ENCODE results near the gene LTBP1.
"Not testable (repeated sequence)": the region's sequence is repeated elsewhere in the genome, so short reads cannot be mapped to it uniquely, and the experiment has no call there.

The LTBP1 gene

DNA sequence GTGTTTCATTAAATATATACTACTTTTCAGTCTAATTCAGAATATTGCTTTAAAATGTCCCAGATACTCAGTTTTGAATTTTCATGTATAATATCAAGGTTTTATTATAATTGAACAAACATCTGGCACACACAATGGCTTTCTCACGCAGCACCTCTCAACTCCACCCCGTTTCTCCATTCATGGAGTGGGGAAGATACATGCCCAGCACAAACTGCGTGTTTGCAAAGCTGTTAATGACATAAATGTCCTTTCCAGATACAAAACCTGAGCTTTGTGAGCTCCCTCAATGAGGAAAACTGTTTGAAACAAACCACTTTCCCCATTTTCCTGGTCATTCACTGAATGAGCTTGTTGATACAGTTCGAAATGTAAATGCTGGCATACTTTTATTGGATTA lies 379.3 kb downstream of the LTBP1 start:
- DNase-seq: no peak

DNA sequence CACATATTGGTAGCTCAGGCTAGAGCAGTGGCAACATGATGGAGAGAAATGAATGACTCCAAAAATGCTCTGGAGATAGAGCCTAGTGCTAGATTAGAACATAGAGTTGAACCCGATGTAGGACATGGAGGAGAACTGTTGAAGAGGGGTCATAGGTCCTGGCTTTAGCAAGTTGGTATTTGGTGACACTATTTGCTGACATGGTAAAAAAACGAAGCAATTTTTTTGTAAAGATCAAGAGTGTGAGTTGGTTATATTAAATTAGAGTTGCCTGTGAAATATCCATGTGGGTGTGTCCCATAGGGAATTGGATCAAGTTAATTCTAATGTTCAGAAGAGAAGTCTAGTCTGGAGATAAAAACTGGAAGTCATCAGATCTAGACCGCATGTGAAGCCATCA lies 386.7 kb downstream of the LTBP1 start:
- DNase-seq: no peak

DNA sequence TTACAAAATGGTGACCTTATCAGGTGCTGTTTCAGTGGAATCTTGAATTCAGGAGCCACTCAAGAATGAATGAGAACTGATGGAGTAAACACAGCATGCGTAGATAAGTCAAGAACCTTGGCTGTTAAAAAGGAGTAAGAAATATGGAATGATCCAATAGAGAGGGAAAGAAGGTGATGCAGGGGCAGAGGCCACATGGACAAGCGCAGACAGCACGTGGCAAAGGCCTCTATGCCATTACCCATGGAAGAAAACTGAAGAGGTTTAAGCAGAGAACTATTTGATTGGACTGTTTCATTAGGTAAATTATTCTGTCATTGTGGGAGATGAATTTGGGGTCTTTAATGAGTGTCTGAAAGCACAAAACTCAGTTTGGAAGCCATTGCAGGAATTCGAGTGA lies 387.3 kb downstream of the LTBP1 start:
- DNase-seq: no peak

DNA sequence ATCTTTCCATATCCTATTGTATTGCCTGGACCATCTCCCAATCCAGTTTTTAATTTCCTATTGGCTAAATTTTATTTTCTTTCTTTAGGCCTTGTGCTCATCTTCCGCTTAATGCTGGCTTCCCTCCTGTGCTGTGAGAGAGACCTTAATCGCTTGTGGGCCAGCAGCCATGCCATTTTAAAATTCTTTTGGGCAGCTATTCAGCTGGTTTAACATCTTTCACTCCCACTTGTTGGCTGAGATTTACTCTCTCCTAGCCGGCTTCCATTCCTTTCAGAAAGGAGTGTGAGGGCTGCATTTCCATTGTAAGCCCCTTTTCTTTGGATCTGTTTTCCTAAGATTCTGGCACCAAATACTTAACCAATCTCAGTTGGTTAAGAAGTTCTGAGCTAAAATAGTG lies 388.8 kb downstream of the LTBP1 start:
- no peak for DNase-seq

DNA sequence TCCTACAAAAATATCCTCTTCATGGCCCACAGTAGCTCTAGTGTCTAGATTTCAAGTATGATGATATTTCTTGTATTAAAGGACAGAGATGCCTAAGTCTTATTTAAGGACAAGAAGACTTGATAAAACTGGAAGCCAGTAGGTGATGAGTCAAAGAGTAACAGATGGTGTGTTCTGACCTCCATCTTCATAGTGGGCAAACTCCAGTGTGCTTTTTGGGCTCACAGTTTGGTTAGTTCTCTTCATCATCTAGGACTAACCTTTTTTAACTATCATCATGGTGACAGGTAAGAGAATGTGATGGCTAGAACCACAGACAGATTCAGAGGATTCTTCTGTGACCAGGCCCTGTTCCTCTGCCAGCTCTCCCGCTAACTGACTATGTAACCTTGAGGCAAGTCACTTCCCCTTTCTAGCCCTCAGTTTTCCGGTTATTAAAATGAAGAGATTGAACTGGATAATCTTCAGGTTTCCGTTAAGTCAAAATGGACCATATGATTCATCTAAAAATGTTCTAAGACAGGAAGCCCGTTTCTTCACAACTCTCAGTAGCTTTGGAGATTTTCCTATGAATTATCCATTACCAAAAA lies 389.4 kb downstream of the LTBP1 start:
- DNase-seq: no peak

DNA sequence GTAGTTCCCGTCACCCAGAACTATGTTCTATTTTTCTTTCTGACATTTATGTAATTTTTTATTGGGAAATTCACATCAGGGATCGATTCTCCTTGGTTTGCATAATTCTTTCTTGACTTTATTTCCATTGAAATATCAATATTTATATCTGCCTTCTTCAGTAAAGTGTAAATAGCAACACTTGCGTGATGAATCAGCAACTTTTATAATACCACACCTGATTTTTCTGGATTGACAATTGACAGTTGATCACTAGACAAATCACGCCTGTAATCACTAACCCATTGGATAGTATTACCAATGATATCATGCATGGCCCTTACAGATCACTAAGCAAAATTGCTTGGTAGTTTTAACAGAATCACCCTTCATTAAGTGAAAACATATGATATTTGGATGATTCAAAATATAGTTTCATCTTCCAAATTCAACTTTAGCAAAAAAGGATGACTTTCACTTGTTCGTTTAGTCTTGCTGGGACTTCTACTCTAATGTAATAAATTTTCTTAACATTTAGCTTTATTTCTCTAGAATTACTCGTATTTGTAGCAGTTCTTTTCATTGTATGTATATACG lies 390.7 kb downstream of the LTBP1 start:
- no peak for DNase-seq

DNA sequence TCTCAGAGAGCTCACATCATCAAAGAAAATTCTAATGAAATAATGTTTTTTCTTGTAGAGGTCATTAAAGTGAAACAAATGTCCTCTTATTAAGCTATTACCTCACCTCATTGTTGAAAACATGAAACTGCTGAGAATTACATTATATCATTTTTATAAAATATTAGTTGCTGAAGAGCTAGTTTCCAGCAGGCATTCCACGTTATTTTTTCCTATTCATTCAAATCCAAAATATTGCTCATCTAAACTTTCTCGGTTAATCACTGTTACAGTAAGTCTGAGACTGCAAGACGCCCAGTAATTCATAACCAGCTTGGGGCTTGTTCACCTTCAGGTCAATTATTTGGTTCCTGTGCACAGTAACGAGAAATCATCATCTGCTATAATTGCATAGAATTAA lies 391.2 kb downstream of the LTBP1 start:
- DNase-seq: no peak

DNA sequence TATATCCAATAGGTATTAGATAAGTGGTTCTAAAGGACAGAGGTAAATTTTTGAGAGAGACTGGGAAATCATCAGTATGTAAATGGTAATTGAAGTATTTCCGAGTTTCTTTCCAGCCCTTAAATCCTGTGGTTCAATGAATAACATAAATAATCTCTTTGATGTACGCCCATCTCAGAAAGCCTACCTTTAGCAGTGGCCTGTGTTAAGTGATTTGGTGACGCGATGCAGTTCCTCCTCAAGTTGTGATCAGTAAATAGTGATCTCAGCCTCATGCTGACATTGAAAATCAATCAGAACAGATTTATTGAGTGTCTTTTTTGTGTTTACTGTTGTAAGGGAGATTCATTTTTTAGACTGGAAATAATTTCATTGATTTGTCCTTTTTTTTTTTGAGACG lies 392.5 kb downstream of the LTBP1 start:
- DNase-seq: no peak

DNA sequence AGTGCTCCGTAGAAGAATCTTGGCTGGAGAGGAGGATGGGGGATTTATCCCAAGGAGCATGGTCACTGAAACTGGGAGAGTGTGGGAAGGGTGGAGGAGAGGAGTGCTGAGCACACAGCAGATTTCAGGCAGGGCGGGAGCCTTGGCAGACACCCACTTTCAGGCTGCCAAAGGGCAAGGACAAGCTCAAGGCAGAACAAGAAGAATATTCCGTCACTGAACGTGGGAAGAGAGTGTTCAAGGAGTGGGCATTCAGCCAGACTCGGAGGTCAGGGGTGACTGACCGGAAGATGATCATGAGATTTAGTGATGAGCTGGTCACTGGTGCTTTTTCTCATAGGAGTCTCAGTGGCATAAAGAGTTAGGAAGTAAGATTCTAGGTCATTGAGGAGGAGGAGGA lies 393.5 kb downstream of the LTBP1 start:
- DNase-seq: no peak

DNA sequence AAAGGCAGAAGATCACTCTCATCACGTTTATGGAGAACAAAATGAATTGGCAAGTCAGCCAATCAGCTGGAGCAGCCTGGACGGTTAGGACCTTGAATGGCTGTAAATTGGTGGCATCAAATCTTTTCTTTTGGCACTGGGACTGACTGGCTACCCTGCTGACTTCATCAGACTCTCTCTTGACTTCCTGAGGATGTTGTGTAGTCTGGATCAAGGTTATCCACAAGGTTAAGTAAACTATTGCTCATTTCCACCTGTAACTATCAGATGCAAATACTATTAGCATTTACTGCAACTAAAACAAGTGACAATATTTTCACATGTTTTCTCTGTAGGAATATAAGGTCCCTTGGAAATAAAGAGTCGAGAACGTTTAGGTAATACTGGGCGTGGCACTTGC lies 395.4 kb downstream of the LTBP1 start:
- DNase-seq: no peak

DNA sequence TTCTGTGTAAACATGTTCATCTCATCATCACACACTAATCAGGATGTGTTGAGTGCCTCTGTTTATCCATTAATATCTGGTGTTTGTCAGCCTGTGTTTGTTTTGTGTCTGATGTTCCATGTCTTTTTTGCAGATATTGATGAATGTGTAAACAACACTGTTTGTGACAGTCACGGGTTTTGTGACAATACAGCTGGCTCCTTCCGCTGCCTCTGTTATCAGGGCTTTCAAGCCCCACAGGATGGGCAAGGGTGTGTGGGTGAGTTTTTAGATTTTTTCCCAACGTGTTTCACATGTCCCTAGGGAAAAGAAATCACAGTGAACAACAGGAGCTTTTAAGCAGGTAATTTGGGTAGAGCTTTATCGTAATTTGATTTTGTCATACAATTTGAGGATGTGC lies 396.0 kb downstream of the LTBP1 start:
- no peak for DNase-seq

DNA sequence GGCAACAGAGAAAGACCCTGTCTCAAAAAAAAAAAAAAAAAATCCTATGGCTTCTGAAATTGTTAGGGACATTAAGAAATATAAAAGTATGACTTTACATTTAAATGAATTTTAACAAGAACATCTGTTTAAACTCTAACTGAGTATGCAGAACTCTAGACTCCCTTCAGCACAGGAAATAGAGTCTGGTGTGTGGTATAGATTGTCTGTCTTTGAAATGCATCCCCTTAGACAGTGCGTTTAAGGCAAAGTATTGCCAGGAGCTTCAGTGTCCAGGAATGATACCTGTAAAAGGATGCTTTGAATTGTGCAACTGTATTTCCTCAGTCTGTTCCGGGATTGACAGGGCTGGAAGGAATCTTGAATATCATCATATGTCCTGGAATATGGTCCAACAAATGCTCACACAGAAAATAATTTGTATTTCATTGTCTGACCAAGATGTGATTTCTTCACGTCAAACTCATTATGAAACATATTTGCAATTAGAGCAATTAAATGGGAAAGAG lies 396.7 kb downstream of the LTBP1 start:
- DNase-seq: no peak

DNA sequence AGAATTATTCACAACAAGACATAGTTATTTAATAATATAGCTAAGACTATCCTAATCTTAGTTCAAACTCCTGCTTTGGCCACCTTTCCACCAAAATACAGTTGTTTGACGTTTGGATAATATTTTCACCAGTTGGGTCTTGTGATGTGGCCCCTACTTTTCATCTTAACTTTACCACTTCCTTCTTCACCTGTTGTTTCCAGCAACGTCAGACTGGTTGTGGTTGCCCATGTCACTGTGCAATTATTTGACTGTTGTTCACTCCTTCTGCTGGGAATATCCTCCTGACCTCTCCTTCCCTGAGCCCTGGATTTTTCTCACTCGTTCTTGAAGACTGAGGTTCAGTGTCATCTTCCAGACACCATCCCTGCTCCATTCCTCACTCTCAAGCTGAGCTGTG lies 397.5 kb downstream of the LTBP1 start:
- no peak for DNase-seq

DNA sequence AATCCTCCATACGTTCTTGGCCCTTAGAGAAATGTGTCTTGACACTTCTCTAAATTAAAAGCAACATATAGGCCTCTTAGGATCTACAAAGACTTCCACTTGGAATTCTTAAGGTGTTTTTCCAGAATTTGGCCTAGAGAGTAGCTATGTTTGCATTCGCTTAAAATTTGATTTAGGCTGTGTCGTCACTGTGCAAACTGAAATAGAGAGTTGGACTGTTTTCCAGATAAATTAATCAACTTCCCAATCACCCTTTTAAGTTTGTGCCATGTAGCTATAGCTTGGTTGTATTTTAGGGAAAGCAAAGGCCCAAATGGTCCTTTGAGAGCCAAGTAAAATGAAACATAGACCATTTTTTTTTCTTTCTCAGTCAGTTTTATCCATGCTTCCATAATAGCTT lies 401.1 kb downstream of the LTBP1 start:
- no peak for DNase-seq

DNA sequence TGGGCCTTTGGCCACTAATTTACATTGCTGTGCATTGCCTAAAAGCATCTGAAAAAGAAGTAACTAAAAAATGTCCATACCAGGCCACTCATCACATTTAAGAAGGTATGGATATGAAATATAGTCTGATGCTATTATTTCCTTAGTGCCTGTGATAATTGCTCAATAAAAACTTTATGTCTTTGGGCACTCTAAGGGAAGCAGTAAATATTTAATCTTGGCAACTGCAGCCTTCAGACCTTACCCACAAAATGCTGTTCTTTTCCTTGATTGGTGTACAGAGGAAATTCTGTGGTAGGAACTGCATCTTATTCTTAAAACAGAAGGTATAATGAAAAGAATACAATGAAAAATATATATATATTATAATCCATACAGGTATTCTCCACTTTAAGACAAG lies 403.9 kb downstream of the LTBP1 start:
- no peak for DNase-seq

DNA sequence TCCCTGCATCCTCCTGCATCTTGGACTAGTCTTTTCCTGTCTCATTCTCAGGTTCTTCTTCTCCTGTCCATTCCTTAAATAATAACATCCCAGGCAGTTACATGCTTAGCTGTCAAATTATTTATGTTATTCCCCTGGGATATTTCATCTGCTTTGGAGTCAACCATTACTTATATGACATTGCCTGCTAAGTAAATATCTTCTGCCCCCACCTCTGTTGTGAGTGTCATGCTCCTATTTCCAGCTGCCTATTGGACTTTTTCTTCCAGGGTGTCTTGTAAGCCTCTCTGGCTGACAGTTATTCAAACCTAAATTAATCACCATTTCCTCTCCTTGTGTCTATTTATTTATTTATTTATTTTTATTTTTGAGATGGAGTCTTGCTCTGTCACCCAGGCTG lies 405.0 kb downstream of the LTBP1 start:
- no peak for DNase-seq

DNA sequence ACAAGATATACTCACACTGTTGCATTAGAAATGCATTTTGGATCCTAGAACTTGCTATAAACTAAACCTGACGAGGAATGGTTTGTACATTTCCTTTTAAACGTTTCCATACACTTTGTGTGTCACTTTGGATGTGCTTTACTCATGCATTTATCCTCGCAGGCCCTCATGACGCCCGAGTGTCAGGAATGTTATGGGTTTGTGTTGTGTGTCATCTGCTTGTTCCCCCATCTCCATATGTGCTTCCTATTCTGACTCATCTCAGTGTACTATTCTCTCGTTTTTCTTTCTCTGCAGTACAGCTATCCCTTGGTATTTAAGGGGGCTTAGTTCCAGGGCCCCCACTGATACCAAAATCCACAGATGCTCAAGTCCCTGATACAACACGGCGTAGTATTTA lies 408.2 kb downstream of the LTBP1 start:
- no peak for DNase-seq

DNA sequence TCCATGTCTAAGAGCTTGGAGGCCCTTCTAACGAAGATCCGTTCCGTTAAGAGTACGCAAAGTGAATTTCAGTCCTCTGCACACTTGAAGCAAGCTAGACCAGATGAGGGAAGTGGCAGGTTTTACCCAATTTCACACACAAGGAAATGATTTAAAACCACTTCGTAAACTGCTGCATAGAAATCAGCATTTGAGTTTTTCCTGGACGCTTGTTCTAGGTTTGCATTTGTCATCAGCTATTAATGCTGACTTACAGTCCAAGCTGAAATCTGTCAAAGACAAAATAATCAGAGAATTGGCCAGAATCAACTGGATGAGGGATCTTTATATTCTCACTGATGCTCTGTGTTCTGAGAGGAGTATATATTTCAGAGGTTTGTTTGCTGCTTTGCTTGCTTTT lies 412.1 kb downstream of the LTBP1 start:
- DNase-seq: no peak

DNA sequence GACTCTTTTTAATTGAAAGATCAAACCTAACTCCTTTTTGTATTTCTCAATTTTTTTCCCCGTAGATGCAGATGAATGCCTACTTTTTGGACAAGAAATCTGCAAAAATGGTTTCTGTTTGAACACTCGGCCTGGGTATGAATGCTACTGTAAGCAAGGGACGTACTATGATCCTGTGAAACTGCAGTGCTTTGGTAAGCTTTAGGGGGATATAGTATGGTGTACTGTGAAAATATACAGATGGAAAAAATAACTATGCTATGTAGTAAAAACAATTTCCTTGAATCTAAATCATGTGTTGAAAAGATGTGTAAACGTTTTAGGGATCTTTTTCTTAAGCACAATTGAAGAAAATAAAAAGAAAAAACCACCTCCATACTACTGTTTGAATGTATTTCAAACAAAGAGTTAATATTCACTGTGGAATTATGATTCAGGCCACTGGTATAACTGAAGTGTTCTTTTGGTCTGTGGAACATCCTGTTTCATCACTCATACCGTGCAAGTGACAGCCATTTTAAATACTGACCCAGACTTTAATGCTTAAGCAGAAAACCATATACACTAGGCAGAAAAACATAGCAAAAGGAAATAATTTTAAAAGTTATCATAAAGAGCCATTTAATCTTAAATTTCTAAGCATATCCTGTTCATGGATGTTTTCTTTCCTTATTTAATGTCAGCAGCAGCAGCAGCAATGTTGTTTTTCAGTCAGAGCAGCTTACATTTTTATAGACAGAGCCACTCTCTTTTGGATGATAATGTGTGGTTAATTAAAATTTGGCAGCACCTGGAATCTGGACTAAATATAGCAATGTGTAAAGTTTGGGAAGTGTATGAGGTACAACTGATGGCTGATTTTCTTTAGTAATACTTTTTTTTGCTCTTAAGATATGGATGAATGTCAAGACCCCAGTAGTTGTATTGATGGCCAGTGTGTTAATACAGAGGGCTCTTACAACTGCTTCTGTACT lies 416.9 kb downstream of the LTBP1 start:
- no peak for DNase-seq

DNA sequence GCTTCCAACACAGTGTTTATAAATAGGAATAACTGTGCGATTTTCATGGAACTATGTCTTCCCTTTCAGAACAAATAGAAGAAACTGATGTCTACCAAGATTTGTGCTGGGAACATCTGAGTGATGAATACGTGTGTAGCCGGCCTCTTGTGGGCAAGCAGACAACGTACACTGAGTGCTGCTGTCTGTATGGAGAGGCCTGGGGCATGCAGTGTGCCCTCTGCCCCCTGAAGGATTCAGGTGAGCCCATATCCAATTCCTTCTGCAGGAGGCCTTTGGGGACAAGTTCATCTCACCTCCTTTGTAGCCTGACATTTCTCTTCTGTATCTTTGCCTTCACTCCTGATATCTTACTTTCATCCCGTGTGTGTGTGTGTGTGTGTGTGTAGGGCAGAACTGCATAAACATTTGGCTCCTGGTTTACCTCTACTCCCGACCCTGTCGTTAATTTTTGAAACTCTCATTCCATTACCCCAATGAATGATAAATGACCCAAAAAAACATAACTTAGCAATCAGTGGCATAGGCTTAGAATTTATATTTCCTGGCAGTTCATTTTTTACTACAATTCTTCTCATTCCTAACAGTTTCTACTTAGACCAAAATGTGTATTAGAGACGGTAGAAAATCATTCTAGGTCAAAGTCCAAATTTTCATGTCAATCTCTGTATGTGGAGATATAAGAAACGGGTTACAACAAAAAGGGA lies 418.7 kb downstream of the LTBP1 start:
- DNase-seq: no peak

DNA sequence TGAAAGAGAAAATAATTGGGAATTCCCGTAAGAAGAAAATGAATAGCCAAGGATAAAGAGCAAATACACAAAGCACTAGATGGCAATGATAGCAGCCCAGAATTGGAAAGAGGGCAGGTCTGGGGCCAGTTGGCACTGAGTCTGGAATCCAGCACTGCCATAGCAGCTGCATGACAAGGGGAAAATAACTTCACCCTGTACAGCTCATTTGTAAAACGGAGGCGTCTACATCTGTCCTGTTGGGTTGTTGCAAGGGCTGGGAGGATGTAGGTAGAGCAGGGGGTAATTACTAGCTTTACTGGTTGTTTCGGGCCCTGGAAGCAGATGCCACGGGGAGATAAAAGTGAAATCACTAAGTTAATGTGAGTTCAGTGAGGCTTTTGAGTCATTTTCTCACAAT lies 419.7 kb downstream of the LTBP1 start:
- DNase-seq: peak; percentile 84

DNA sequence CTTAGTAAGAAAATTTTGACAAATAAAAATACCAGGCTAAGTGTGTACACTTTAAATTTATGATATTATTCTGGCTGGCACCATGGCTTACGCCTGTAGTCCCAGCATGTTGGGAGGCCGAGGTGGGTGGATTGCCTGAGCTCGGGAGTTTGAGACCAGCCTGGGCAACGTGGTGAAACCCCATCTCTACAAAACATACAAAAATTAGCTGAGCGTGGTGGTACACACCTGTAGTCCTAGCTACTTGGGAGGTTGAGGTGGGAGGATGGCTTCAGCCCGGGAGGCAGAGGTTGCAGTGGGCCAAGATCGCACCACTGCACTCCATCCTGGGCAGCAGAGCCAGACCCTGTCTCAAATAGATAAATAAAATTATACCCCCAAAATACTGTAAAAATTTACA lies 421.8 kb downstream of the LTBP1 start:
- DNase-seq: not testable (repeated sequence)

DNA sequence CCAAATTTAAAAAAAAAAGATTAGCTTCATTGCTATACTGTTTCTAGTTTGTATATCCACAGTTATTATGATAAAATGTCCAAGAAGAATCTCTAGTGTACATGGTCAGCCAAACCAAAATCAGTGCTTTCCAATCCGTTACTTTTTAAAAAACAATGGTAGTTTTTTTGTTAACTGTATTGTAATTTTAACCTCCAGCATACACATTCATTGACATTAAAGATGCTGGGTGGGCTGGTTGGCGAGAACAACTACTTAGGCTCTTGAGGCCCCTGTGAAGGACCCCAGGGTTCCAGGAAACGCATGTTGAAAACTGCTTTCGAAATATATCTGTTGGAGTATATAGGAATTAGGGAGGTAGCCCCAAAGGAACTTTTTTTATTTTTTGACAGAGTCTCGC lies 422.4 kb downstream of the LTBP1 start:
- DNase-seq: no peak
